SK-N-SH (cell line): ENCODE measurements around the gene TMEM95. TPM values are rescaled to one million over a fixed set of nuclear protein-coding genes. Genes with fewer than 3 reads are reported as not detected.
"Not testable (repeated sequence)": the region's sequence is repeated elsewhere in the genome, so short reads cannot be mapped to it uniquely, and the experiment has no call there.

Experiments used
- CTCF ChIA-PET: fragments of 300-600, 350-600 bp; formaldehyde crosslinking; extraction: SDS; loops from one replicate; lab custom pipeline; 2021; lab: Yijun Ruan, JAX
- POLR2A ChIA-PET: fragments of 350-600 bp; sonication (Branson Sonifier 250); formaldehyde crosslinking; extraction: SDS; loops from one replicate; lab custom pipeline; 2020; ENCODE audit warnings: antibody characterized with exemption, inconsistent platforms; lab: Yijun Ruan, JAX
- DNase-seq: peaks from one replicate; pipeline ENCODE4 v3.0.0; 2012
- H2AFZ ChIP-seq: fragments of 200-600 bp; sonication (generic); 2 replicates; pipeline ENCODE4 v1.8.1; 2016; ENCODE audit warnings: antibody characterized with exemption, mild to moderate bottlenecking, low read depth
- H3F3A ChIP-seq: fragments of 200-600 bp; sonication (generic); replicated peaks from 2 replicates; pipeline ENCODE3; 2016; ENCODE audit warnings: antibody characterized with exemption, mild to moderate bottlenecking; ENCODE audit not compliant: insufficient read depth
- H3K27ac ChIP-seq, 2 experiments: fragments of 200-500 bp in 1 of 2; fragments of 200-600 bp in 1 of 2; sonication (Bioruptor generic) in 1 of 2; sonication (generic), shearing (Covaris generic) in 1 of 2; 2 replicates each; pipeline versions ENCODE4 v1.5.1 to v1.6.1; 2014 to 2016; ENCODE audit warnings: low read depth in 2 of 2, inconsistent platforms in 1 of 2, low read length in 1 of 2, mild to moderate bottlenecking in 1 of 2, mixed read lengths in 1 of 2
- H3K27me3 ChIP-seq: fragments of 200-600 bp; sonication (generic), shearing (Covaris generic); 2 replicates; pipeline ENCODE4 v1.6.1; 2016; ENCODE audit warnings: mixed run types; ENCODE audit not compliant: insufficient read depth
- H3K36me3 ChIP-seq, 2 experiments: fragments of 200-500 bp in 1 of 2; fragments of 200-600 bp in 1 of 2; sonication (Bioruptor generic) in 1 of 2; sonication (generic) in 1 of 2; replicated peaks in 1 of 2; 2 replicates each; pipeline versions ENCODE3 to v1.5.1; 2014 to 2016; ENCODE audit warnings: low read length in 1 of 2, mild to moderate bottlenecking in 1 of 2; ENCODE audit not compliant: insufficient read depth in 2 of 2, control insufficient read depth in 1 of 2
- H3K4me1 ChIP-seq, 2 experiments: fragments of 200-500 bp in 1 of 2; fragments of 200-600 bp in 1 of 2; sonication (Bioruptor generic) in 1 of 2; sonication (generic), shearing (Covaris generic) in 1 of 2; 2 replicates each; pipeline versions ENCODE4 v1.5.1 to v1.6.1; 2014 to 2016; ENCODE audit warnings: low read depth in 1 of 2, low read length in 1 of 2, mixed run types in 1 of 2; ENCODE audit not compliant: insufficient read depth in 2 of 2, control insufficient read depth in 1 of 2
- H3K4me2 ChIP-seq: fragments of 200-600 bp; sonication (generic), shearing (Covaris generic); 2 replicates; pipeline ENCODE4 v1.6.1; 2017; ENCODE audit warnings: mixed run types
- H3K4me3 ChIP-seq, 2 experiments: fragments of 200-500 bp in 1 of 2; fragments of 200-600 bp in 1 of 2; sonication (Bioruptor generic) in 1 of 2; sonication (generic), shearing (Covaris generic) in 1 of 2; 2 replicates each; pipeline versions ENCODE4 v1.5.1 to v1.8.1; 2014 to 2016; ENCODE audit warnings: low read depth in 2 of 2, inconsistent platforms in 1 of 2, low read length in 1 of 2, mild to moderate bottlenecking in 1 of 2, mixed read lengths in 1 of 2, moderate library complexity in 1 of 2
- H3K79me2 ChIP-seq: fragments of 200-600 bp; sonication (generic); 2 replicates; pipeline ENCODE4 v1.8.1; 2017; ENCODE audit warnings: mild to moderate bottlenecking; ENCODE audit not compliant: insufficient read depth
- H3K9ac ChIP-seq: fragments of 200-600 bp; sonication (generic); 2 replicates; pipeline ENCODE4 v1.6.1; 2017; ENCODE audit warnings: mixed run types
- H3K9me2 ChIP-seq: fragments of 200-600 bp; sonication (generic); 2 replicates; pipeline ENCODE4 v1.6.1; 2017; ENCODE audit warnings: mixed run types
- H3K9me3 ChIP-seq: fragments of 200-600 bp; sonication (generic); 2 replicates; pipeline ENCODE4 v1.6.1; 2017; ENCODE audit warnings: mixed run types, mild to moderate bottlenecking, moderate library complexity
- H4K20me1 ChIP-seq: fragments of 200-600 bp; sonication (generic); 2 replicates; pipeline ENCODE4 v1.6.1; 2017; ENCODE audit warnings: mild to moderate bottlenecking, mixed run types; ENCODE audit not compliant: insufficient read depth
- EZH2phosphoT487 ChIP-seq: fragments of 200-600 bp; sonication (generic); IDR thresholded peaks from 2 replicates; pipeline ENCODE4 v1.6.1; 2017; ENCODE audit warnings: low read depth, mixed run types, mild to moderate bottlenecking, antibody characterized with exemption, moderate library complexity, borderline replicate concordance
- FOXM1 ChIP-seq: IDR thresholded peaks from 2 replicates; pipeline ENCODE4 v1.4.0; 2012; ENCODE audit warnings: low read depth, mild to moderate bottlenecking
- GABPA ChIP-seq: IDR thresholded peaks from 2 replicates; pipeline ENCODE4 v1.4.0; 2012; ENCODE audit warnings: low read depth, mild to moderate bottlenecking
- JUND ChIP-seq: IDR thresholded peaks from 2 replicates; pipeline ENCODE4 v1.4.0; 2012
- MEF2A ChIP-seq: IDR thresholded peaks from 2 replicates; pipeline ENCODE4 v1.4.0; 2012; ENCODE audit warnings: low read depth, borderline replicate concordance
- NFIC ChIP-seq: IDR thresholded peaks from 2 replicates; pipeline ENCODE4 v1.4.0; 2012; ENCODE audit warnings: borderline replicate concordance
- NRF1 ChIP-seq: IDR thresholded peaks from 2 replicates; pipeline ENCODE4 v1.6.1; 2012; ENCODE audit warnings: low read depth, mild to moderate bottlenecking, low read length
- POLR2AphosphoS5 ChIP-seq: IDR thresholded peaks from 2 replicates; pipeline ENCODE4 v1.6.1; 2012; ENCODE audit warnings: low read depth, low read length
- RAD21 ChIP-seq: IDR thresholded peaks from 2 replicates; pipeline ENCODE4 v1.6.1; 2012; ENCODE audit warnings: mild to moderate bottlenecking, low read length
- RCOR1 ChIP-seq: fragments of 150-350 bp; IDR thresholded peaks from 2 replicates; pipeline ENCODE4 v1.6.1; 2017; ENCODE audit warnings: antibody characterized with exemption, low read length
- RXRA ChIP-seq: IDR thresholded peaks from 2 replicates; pipeline ENCODE4 v1.4.0; 2012; ENCODE audit warnings: low read depth, mild to moderate bottlenecking, borderline replicate concordance
- SIN3A ChIP-seq: IDR thresholded peaks from 2 replicates; pipeline ENCODE4 v1.6.1; 2012; ENCODE audit warnings: low read depth, mild to moderate bottlenecking, low read length, moderate library complexity, borderline replicate concordance
- TAF1 ChIP-seq: IDR thresholded peaks from 2 replicates; pipeline ENCODE4 v1.6.1; 2012; ENCODE audit warnings: low read depth, mild to moderate bottlenecking, low read length, moderate library complexity, borderline replicate concordance
- TCF12 ChIP-seq: IDR thresholded peaks from 2 replicates; pipeline ENCODE4 v1.4.0; 2012
- YY1 ChIP-seq: IDR thresholded peaks from 2 replicates; pipeline ENCODE4 v1.4.0; 2012; ENCODE audit warnings: low read depth, mild to moderate bottlenecking
- WGBS: methylation state at CpG from one replicate; pipeline ENCODE4 v1.1.6; 2017; ENCODE audit warnings: low lambda C conversion rate; 5-methylcytosine and 5-hydroxymethylcytosine counted together
- polyA plus RNA-seq, 3 experiments: library from polyadenylated mRNA; depleted of rRNA; stranded (reverse); fragments of >200 nt; gene quantifications; 2 replicates each; pipeline ENCODE4 v1.2.3, GENCODE V29; 2012
- TF ChIP-seq, protein P1 (sequence below): fragments of 150-350 bp; IDR thresholded peaks from 2 replicates; pipeline ENCODE4 v1.6.1; 2016; ENCODE audit warnings: mild to moderate bottlenecking, low read depth, low read length
- TF ChIP-seq, protein P2 (sequence below): fragments of 150-350 bp; IDR thresholded peaks from 2 replicates; pipeline ENCODE4 v1.6.1; 2017; ENCODE audit warnings: antibody characterized with exemption, low read length, low read depth, borderline replicate concordance

The TMEM95 gene
- polyA plus RNA-seq, 1 of the 3 experiments (the other 2 are of a cell fraction): not detected

DNA sequence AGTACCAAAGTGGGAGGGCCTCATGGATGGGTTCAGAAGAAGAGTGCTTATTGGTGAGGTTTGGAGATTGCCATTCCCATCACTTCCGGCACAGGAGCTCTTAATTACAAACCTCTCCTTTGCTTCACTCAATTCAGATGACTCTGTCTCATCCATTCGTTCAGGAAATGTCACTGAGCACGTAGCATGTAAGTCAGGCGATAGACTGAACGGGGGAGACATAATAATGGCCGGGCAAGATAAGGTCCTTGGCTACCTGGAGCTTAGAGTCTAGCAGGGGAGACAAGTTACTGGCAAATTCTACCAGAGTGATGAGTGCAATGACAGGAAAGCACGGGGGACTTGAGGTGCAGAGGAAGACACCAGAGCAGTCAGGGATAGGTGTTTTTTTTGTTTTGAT lies 11.0 kb downstream of the TMEM95 start:
- H3K4me2 ChIP-seq, H3K79me2 ChIP-seq, H3K27ac ChIP-seq, H3K4me3 ChIP-seq, H3K9me3 ChIP-seq, H3K27me3 ChIP-seq, H3K9ac ChIP-seq, H4K20me1 ChIP-seq, H3F3A ChIP-seq, DNase-seq, H2AFZ ChIP-seq, H3K9me2 ChIP-seq, H3K4me1 ChIP-seq, POLR2A ChIA-PET, H3K36me3 ChIP-seq: not testable (repeated sequence)
- WGBS: 83% methylated on average over 6 of the region's 7 CpGs
- CTCF ChIA-PET: interaction anchor here (0.6 to 2.2 kb wide), 2 partner anchors 10 to 41 kb away, joined by 3 to 16 read pairs; partner anchors contain the start of gene TMEM95

DNA sequence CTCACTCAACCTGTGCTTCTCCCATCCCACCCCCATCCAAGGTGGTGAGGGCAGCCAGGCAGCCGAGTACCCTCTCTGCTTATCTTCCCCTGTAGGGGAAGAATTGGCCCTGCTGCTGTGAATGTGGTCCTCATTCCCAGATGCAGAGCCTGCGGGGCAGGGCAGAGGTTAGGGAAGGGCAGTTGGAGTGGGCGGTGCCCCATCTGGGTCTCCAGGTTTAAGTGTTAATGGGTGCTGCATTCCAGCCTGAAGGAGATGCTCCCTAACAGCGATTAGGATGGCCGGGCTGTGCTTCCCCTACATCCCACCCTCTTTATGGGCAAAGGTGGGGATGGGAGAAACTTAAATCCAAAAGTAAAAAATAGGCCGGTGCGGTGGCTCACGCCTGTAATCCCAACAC lies 12.1 kb downstream of the TMEM95 start:
- CTCF ChIA-PET: no interaction called here
- no peaks in the 10 kb centered on the region for H3F3A ChIP-seq
- H3K4me3 ChIP-seq: no peak overlapping the region
- TF ChIP-seq RXRA (no peak), FOXM1 (no peak), YY1 (no peak), JUND (no peak), GABPA (no peak), NRF1 (no peak), RCOR1 (no peak), TAF1 (no peak), SIN3A (no peak), NFIC (no peak), EZH2phosphoT487 (no peak), MEF2A (no peak), TCF12 (no peak), POLR2AphosphoS5 (no peak), RAD21 (no peak)
- TF ChIP-seq, protein P1, sequence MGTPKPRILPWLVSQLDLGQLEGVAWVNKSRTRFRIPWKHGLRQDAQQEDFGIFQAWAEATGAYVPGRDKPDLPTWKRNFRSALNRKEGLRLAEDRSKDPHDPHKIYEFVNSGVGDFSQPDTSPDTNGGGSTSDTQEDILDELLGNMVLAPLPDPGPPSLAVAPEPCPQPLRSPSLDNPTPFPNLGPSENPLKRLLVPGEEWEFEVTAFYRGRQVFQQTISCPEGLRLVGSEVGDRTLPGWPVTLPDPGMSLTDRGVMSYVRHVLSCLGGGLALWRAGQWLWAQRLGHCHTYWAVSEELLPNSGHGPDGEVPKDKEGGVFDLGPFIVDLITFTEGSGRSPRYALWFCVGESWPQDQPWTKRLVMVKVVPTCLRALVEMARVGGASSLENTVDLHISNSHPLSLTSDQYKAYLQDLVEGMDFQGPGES: no peak
- TF ChIP-seq, protein P2, sequence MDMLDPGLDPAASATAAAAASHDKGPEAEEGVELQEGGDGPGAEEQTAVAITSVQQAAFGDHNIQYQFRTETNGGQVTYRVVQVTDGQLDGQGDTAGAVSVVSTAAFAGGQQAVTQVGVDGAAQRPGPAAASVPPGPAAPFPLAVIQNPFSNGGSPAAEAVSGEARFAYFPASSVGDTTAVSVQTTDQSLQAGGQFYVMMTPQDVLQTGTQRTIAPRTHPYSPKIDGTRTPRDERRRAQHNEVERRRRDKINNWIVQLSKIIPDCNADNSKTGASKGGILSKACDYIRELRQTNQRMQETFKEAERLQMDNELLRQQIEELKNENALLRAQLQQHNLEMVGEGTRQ: no peak
- DNase-seq: no peak
- H3K4me2 ChIP-seq: no peak overlapping the region
- no peaks in the 10 kb centered on the region for H3K9me3 ChIP-seq
- no peaks in the 10 kb centered on the region for H3K27me3 ChIP-seq
- H3K36me3 ChIP-seq: no peaks in the 10 kb centered on the region
- H3K9me2 ChIP-seq: no peaks in the 10 kb centered on the region
- no peak overlapping the region for H3K27ac ChIP-seq
- POLR2A ChIA-PET: no interaction called here
- WGBS: 92% methylated on average over 5 of the region's 8 CpGs
- H3K9ac ChIP-seq: no peak overlapping the region
- no peaks in the 10 kb centered on the region for H4K20me1 ChIP-seq
- H2AFZ ChIP-seq: no peak overlapping the region
- H3K4me1 ChIP-seq: no peaks in the 10 kb centered on the region; a peak in 1 of 4 replicates
- no peaks in the 10 kb centered on the region for H3K79me2 ChIP-seq
